HG02763 (cell line): ENCODE measurements around the gene THOC6.

Experiments
- ATAC-seq: cut with Tn5 transposase; IDR thresholded peaks from one replicate; pipeline ENCODE4 v1.9.1; 2021; ENCODE audit warnings: mild to moderate bottlenecking, moderate library complexity; ENCODE audit not compliant: unreplicated experiment

Gene THOC6

GRCh38 chr16:3023669-3024478 lies at the start of gene THOC6, which contains the start of gene HCFC1R1:
THOC6 (plus strand) TSS chr16:3024035; CDS start chr16:3024327, 292 bp downstream.
HCFC1R1 (minus strand) TSS chr16:3023942; CDS start chr16:3023941, 1 bp downstream.
- ATAC-seq: peak; percentile 69

- ATAC-seq: no peak
Measured at GRCh38 chr16:2974319-2975056, 49.3 kb upstream of the THOC6 start.

GRCh38 chr16:2975161-2975795 lies 48.6 kb upstream of the THOC6 start:
- no peak for ATAC-seq

DNA sequence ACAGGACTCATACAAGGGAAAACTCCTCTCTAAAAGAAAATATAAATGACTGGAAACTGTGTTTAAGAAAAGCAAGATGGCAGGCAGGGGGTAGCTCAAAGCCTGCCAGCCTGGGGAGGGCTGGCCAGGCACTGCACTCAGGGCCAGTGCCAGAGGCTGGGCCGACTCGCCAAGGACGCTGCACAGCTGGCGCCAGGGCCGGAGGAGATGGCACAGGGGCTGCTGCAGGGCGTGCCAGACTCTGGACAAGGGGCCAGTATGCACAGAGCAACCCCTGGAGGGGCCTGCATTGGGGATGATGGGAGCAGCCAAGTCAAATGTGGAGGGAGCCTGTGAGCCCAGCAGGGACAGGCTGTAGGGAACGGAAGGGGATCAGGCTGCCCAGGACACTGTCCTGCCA lies 47.6 kb upstream of the THOC6 start:
- no peak for ATAC-seq

DNA sequence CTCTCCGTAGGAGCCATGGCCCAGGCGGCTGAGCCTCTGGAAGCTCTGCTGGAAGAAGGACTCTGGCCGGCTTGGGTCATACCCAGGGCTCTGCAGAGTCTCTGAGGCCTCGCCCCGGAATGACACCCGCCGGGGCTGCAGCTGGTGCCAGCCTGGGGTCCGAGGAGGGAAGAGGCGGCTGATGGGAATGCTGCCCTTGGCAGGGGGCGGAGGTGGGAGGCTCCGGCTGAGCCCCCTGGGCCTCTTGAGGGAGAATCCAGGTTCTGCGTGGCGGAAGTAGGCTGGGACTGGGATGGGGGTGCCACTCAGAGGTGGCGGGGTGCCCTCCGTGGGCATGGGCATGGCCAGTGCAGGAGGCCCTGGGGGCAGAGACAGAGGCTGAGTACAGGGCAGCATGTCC lies 47.2 kb upstream of the THOC6 start:
- no peak for ATAC-seq

DNA sequence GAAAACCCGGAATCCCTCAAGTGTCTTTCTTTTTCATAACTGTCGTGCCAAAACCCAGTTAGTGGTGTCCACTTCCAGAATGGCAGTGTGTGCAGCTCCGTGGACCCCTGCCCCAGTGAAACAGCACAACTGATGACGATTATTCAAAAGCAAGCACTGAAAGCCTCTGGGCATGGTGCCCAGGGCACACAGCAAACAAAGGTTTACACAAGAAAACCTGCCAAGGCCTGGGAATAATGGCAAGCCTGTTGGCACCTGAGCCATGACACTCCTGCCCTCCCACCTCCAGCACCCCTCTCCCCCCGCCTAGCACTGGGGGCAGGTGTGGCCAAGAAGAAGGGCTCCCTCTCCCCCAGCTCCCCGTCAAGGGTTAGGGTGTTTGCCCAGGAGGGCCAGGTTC lies 46.4 kb upstream of the THOC6 start:
- ATAC-seq: no peak

DNA sequence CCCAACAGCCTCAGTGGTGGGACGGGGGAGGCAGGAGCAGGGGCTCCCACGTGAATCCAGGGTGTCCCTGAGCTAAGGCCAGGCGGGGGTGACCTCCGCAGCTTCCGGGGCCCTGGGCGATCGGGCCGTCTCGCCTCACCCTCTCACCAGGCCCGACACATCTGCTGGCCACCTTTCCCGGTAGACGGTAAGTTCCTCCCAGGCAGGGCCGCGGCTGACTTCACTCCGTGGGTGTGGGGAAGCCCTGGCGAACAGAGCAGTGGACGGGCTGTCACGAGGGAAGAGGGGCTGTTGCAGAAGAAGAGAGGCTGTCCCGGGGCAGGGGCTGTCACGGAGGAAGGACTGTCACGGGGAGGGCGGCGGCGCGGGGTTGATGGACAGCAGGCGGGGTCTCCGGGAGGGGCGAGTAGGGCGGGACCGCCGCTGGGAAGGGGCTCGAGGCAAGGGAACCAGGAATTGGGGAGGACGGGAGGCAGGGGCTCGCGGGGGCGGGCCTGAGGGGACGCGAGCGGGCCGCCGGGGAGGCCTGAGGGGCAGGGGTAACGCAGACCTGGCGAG lies 44.1 kb upstream of the THOC6 start:
- peak; percentile 7 for ATAC-seq

- peak; percentile 74 for ATAC-seq
Measured at GRCh38 chr16:2980227-2981176, 43.3 kb upstream of the THOC6 start, which contains the start of gene PKMYT1. PKMYT1 (minus strand) TSS chr16:2980446; CDS start chr16:2979657, 789 bp downstream.

DNA sequence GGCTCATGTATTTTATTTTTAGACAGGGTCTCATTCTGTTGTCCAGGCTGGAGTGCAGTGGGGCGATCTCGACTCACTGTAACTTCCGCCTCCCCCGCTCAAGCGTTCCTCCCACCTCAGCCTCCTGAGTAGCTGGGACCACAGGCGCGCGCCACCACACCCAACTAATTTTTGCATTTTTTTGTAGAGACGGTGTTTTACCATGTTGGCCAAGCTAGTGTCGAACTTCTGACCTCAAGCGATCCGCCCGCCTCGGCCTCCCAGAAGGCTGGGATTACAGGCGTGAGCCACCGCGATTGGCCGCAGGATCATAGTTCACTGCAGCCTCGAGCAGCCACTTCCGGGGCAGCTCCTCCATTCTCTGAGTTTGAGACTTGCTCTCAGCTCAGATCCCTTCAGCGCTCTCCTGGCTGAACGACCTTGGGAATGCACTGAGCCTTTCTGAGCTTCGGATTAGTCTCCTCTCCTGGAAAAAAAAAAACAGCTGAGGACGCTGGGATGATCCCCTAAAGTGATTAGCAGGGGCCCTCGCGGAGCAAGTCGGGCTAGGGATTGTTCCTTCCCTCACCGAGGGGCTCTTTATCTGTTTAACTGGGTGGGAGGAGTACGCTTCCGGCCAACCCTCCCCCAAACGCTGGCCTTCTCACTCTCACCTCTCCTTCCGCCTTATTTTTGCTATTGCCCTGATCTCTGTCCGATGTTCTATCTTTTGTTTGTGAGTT lies 42.5 kb upstream of the THOC6 start:
- ATAC-seq: no peak

GRCh38 chr16:2981899-2982250 lies 42.0 kb upstream of the THOC6 start:
- ATAC-seq: no peak

DNA sequence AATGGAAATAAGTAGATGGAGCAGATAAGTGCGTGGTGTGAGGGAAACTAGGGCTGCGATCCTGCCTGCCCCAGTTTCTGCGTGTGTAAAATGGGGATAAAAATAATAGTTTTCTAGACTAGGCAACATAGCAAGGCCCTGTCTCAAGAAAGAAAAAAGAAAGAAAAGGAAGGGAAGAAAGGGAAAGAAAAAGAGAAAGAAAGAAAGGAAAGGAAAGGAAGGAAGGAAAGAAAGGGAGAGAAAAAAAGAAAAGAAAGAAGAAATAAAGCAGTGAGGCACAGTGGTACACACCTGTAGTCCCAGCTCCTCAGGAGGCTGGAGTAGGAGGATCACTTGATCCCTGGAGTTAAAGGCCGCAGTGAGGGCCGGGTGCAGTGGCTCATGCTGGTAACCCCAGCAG lies 41.4 kb upstream of the THOC6 start:
- no peak for ATAC-seq

DNA sequence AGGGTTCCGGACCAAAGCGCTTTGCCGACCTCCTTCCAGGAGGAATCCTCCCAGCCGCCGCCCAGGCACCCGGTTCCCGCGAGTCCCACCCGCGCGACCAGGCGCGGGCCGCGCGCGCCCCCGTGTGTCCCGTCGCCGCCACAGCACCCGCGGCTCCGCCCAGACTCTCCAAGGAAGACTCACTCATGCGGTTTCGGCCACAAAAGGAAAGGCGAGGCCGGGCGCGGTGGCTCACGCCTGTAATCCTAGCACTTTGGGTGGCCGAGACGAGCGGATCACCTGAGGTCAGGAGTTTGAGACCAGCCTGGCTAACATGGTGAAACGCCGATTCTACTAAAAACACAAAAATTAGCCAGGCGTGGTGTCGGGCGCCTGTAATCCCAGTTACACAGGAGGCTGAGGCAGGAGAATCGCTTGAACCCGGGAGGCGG lies 40.1 kb upstream of the THOC6 start:
- peak; percentile 40 for ATAC-seq

GRCh38 chr16:2985462-2985861 lies 38.4 kb upstream of the THOC6 start:
- ATAC-seq: no peak

- no peak for ATAC-seq
Measured at GRCh38 chr16:2985893-2986355, 37.9 kb upstream of the THOC6 start.

GRCh38 chr16:2986623-2987188 lies 37.1 kb upstream of the THOC6 start:
- ATAC-seq: no peak

DNA sequence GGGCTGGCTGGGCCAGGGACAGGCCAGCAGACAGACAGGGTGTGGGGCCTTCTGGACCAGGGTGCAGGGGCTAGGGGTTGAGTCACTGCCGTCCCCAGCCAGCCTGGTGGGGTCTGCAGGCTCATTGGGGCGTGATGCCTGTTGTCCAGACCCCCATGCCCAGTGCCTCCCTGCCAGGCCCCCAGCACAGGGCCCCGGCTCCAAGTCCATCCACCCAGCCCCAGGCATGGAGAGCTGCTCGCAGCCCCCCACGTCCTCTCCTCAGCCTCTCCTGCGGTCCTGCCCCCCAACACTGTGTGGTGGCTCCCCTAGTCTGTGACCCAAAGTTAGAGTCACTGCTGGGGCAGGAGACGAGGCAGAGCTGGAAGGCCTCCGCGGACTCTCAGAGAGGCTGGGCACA lies 36.5 kb upstream of the THOC6 start:
- no peak for ATAC-seq

DNA sequence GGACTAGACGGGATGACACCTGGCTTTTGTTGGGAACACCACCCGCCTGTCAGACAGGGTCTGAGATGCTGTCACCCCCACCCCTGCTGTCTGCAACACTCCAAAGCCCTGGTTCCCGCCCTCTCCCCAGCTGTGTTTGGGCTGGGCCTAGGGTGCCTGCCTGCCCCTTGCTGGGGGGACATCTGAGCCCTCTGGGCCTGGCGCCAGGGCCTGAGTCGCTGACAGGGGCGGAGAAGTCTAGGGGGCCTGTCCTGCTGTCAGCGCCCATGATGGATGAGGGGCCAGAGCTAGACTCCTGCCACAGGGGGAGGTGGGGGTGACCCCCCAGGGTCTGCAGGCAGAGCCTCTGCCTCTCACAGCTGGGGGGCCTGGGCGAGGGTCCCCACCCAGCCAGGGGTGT lies 36.0 kb upstream of the THOC6 start:
- ATAC-seq: no peak

DNA sequence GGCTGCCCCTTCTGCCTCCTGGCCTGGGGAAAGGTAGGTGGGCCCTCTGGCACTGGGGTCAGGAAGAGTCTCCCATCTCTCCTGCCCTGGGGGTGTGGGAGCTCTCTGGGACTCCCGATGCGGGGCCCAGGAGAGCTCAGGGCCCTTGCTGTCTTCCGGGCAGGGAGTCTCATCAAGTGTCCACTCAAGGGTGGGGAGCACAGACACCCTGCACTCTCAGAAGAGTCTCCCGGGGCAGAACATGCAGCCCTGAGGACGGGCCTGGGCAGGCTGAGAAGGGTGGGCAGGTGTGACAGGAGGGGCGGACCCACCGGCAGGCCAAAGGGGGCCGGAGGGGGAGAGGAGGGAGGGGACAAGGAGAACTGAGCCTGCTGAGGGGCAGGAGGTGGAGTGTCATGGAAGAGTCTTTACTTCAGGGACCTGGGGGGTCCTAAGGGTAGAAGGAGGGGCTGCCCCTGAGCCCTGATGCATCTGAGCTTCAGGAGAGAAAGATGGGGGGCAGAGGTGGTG lies 35.2 kb upstream of the THOC6 start:
- ATAC-seq: no peak

DNA sequence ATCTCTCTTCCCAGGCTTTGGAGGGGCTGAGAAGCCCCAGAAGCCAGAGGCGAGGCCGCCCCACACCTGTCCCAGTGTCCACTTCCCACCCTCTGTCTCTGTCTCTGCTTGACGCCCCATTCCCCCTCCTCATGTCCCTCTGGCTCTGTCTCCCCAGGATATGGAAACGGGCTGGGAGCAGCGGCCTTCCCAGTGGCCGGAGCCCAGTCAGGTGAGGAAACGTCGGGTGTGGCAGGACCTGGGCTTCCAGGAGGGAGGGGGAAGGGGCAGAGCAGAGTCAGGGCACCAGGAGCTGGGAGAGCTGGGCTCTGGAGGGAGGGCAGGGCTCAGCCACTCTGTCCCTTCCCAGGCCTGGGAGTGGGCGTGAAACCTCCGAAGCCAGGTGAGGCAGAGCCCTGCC lies 32.9 kb upstream of the THOC6 start:
- ATAC-seq: no peak
